ENCODE data around the gene AP2A2. TPM values are rescaled to one million over a fixed set of nuclear protein-coding genes. Genes with fewer than 3 reads are reported as not detected.
A peak's percentile ranks its signal among the peaks of the same experiment; 100 is the strongest.

The AP2A2 gene
- total RNA-seq, 1 donor from 2014 or later, result 105 TPM

GRCh38 chr11:924406-925157 is 1.1 kb upstream of the AP2A2 start:
- no peak for FAIRE-seq
- no peaks in the 10 kb centered on the region for H3K27me3 ChIP-seq (ENCODE audit: insufficient read depth, low read length)
- H3K27me3 Mint-ChIP-seq (ENCODE audit: low read depth, unreplicated experiment), result no peaks in the 10 kb centered on the region
- H3K36me3 ChIP-seq (ENCODE audit: insufficient read depth, low read length), result peaks cover 3% of the 10 kb centered on the region
- no peak overlapping the region for H3K27ac Mint-ChIP-seq (ENCODE audit: unreplicated experiment)
- H3K9me3 Mint-ChIP-seq (ENCODE audit: unreplicated experiment), result no peaks in the 10 kb centered on the region
- H3K4me3 Mint-ChIP-seq (ENCODE audit: unreplicated experiment), result no peak overlapping the region
- peaks cover 34% of the 10 kb centered on the region for H3K79me2 ChIP-seq (ENCODE audit: insufficient read depth, low read length)
- peaks cover 2% of the 10 kb centered on the region for H3K36me3 Mint-ChIP-seq (ENCODE audit: low read depth, unreplicated experiment)
- H4K20me1 ChIP-seq (ENCODE audit: insufficient read depth, low read length), result peaks cover 33% of the 10 kb centered on the region
- H3K4me3 ChIP-seq (ENCODE audit: insufficient read depth, low read depth, low read length), result no peak overlapping the region
- peaks cover 7% of the 10 kb centered on the region for H3K4me1 Mint-ChIP-seq (ENCODE audit: low read depth, unreplicated experiment)
- no peaks in the 10 kb centered on the region for H3K4me1 ChIP-seq (ENCODE audit: insufficient read depth, low read length)
- DNase-seq (ENCODE audit: low read depth), result no peak
- H3K9ac ChIP-seq (ENCODE audit: low read length), result no peak overlapping the region
- no peak overlapping the region for H3K27ac ChIP-seq (ENCODE audit: low read depth, low read length)
- H2AFZ ChIP-seq (ENCODE audit: low read depth, low read length), result no peak overlapping the region
- H3K4me2 ChIP-seq (ENCODE audit: low read length), result no peak overlapping the region
- TF ChIP-seq CTCF (IDR thresholded peaks at IDR 0.05; ENCODE audit: insufficient read depth, low read depth, low read length) (no peak), EZH2 (IDR thresholded peaks at IDR 0.05; ENCODE audit: insufficient read depth, low read length) (no peak)
- H3K9me3 ChIP-seq (ENCODE audit: insufficient read depth, low read depth, low read length), result no peaks in the 10 kb centered on the region

GRCh38 chr11:925158-925495 is 543 bp upstream of the AP2A2 start:
- Histone ChIP-seq H3K36me3 (ENCODE audit: insufficient read depth, low read length) (peaks cover 3% of the 10 kb centered on the region), H3K4me3 (ENCODE audit: insufficient read depth, low read depth, low read length) (no peak overlapping the region), H3K79me2 (ENCODE audit: insufficient read depth, low read length) (peaks cover 39% of the 10 kb centered on the region), H3K9ac (ENCODE audit: low read length) (no peak overlapping the region), H3K9me3 (ENCODE audit: insufficient read depth, low read depth, low read length) (no peaks in the 10 kb centered on the region), H3K27ac (ENCODE audit: low read depth, low read length) (no peak overlapping the region), H3K27me3 (ENCODE audit: insufficient read depth, low read length) (no peaks in the 10 kb centered on the region), H3K4me2 (ENCODE audit: low read length) (peak overlapping the region; percentile 50), H3K4me1 (ENCODE audit: insufficient read depth, low read length) (no peaks in the 10 kb centered on the region), H2AFZ (ENCODE audit: low read depth, low read length) (no peak overlapping the region), H4K20me1 (ENCODE audit: insufficient read depth, low read length) (peaks cover 38% of the 10 kb centered on the region)
- no peak overlapping the region for H3K27ac Mint-ChIP-seq (ENCODE audit: unreplicated experiment)
- peaks cover 7% of the 10 kb centered on the region for H3K4me1 Mint-ChIP-seq (ENCODE audit: low read depth, unreplicated experiment)
- DNase-seq (ENCODE audit: low read depth) (no peak), FAIRE-seq (no peak)
- H3K36me3 Mint-ChIP-seq (ENCODE audit: low read depth, unreplicated experiment), result peaks cover 2% of the 10 kb centered on the region
- TF ChIP-seq EZH2 (IDR thresholded peaks at IDR 0.05; ENCODE audit: insufficient read depth, low read length) (no peak), CTCF (IDR thresholded peaks at IDR 0.05; ENCODE audit: insufficient read depth, low read depth, low read length) (no peak)
- H3K27me3 Mint-ChIP-seq (ENCODE audit: low read depth, unreplicated experiment), result no peaks in the 10 kb centered on the region
- no peak overlapping the region for H3K4me3 Mint-ChIP-seq (ENCODE audit: unreplicated experiment)
- no peaks in the 10 kb centered on the region for H3K9me3 Mint-ChIP-seq (ENCODE audit: unreplicated experiment)

GRCh38 chr11:926341-926916 is 759 bp downstream of the AP2A2 start:
- Mint-ChIP-seq H3K9me3 (ENCODE audit: unreplicated experiment) (no peaks in the 10 kb centered on the region), H3K4me3 (ENCODE audit: unreplicated experiment) (peak overlapping the region; percentile 92), H3K27ac (ENCODE audit: unreplicated experiment) (peak overlapping the region; percentile 28), H3K4me1 (ENCODE audit: low read depth, unreplicated experiment) (peaks cover 10% of the 10 kb centered on the region), H3K27me3 (ENCODE audit: low read depth, unreplicated experiment) (no peaks in the 10 kb centered on the region), H3K36me3 (ENCODE audit: low read depth, unreplicated experiment) (peaks cover 2% of the 10 kb centered on the region)
- DNase-seq (ENCODE audit: low read depth) (peak; percentile 59), FAIRE-seq (no peak)
- Histone ChIP-seq H4K20me1 (ENCODE audit: insufficient read depth, low read length) (peaks cover 50% of the 10 kb centered on the region), H3K4me3 (ENCODE audit: insufficient read depth, low read depth, low read length) (peak overlapping the region; percentile 88), H3K27me3 (ENCODE audit: insufficient read depth, low read length) (no peaks in the 10 kb centered on the region), H3K27ac (ENCODE audit: low read depth, low read length) (peak overlapping the region; percentile 42), H2AFZ (ENCODE audit: low read depth, low read length) (no peak overlapping the region), H3K36me3 (ENCODE audit: insufficient read depth, low read length) (peaks cover 3% of the 10 kb centered on the region), H3K4me2 (ENCODE audit: low read length) (peak overlapping the region; percentile 95), H3K4me1 (ENCODE audit: insufficient read depth, low read length) (no peaks in the 10 kb centered on the region), H3K9ac (ENCODE audit: low read length) (peak overlapping the region; percentile 82), H3K9me3 (ENCODE audit: insufficient read depth, low read depth, low read length) (no peaks in the 10 kb centered on the region), H3K79me2 (ENCODE audit: insufficient read depth, low read length) (peaks cover 50% of the 10 kb centered on the region)
- TF ChIP-seq EZH2 (IDR thresholded peaks at IDR 0.05; ENCODE audit: insufficient read depth, low read length), result no peak
- TF ChIP-seq CTCF (IDR thresholded peaks at IDR 0.05; ENCODE audit: insufficient read depth, low read depth, low read length), result no peak
